22Rv1 (cell line): ENCODE measurements around the gene TIMM17A.

Experiments
- CTCF ChIP-seq: fragments of 450-650 bp; IDR thresholded peaks from 2 replicates; pipeline ENCODE4 v1.5.1; 2017; ENCODE audit warnings: mild to moderate bottlenecking
- ZFX ChIP-seq: fragments of 450-650 bp; IDR thresholded peaks from 2 replicates; pipeline ENCODE4 v1.6.1; 2017; ENCODE audit warnings: antibody characterized with exemption, borderline replicate concordance

- no peak for TF ChIP-seq ZFX
- no peak for TF ChIP-seq CTCF
These were observed 38.6 kb upstream of the TIMM17A start for GRCh38 chr1:201916649-201917249.
